Neutrophil (primary cell): Measurements from ENCODE around the gene SEMA3D.

Experiments used
- H3K27ac ChIP-seq: fragments of 200-600 bp; sonication (generic); 2 replicates; pipeline ENCODE4 v1.5.1; 2016; ENCODE audit warnings: mild to moderate bottlenecking, moderate library complexity
- H3K27me3 ChIP-seq: fragments of 200-600 bp; sonication (generic); 2 replicates; pipeline ENCODE4 v1.6.0; 2016; ENCODE audit warnings: mild to moderate bottlenecking
- H3K36me3 ChIP-seq: fragments of 200-600 bp; sonication (generic); 2 replicates; pipeline ENCODE4 v1.5.1; 2017
- H3K4me1 ChIP-seq, 2 experiments: fragments of 200-600 bp in 1 of 2; sonication (generic) in 1 of 2; 1 replicate in 1 of 2; 2 replicates in 1 of 2; pipeline versions ENCODE4 v1.5.1 to v1.6.1; 2013 to 2016; ENCODE audit warnings: low read depth in 1 of 2, low read length in 1 of 2, mild to moderate bottlenecking in 1 of 2, moderate library complexity in 1 of 2; ENCODE audit not compliant: control insufficient read depth in 1 of 2, insufficient read depth in 1 of 2
- H3K4me3 ChIP-seq, 2 experiments: fragments of 200-600 bp in 1 of 2; sonication (generic) in 1 of 2; 1 replicate in 1 of 2; 2 replicates in 1 of 2; pipeline ENCODE4 v1.5.1; 2013 to 2016; ENCODE audit warnings: low read depth in 1 of 2, low read length in 1 of 2, mild to moderate bottlenecking in 1 of 2, moderate library complexity in 1 of 2
- H3K9me3 ChIP-seq: fragments of 200-600 bp; sonication (generic); 2 replicates; pipeline ENCODE4 v1.5.1; 2016
- CTCF ChIP-seq: fragments of 200-600 bp; sonication (generic); IDR thresholded peaks from 2 replicates; pipeline ENCODE4 v1.5.1; 2016; ENCODE audit warnings: antibody characterized with exemption

The SEMA3D gene

GRCh38 chr7:85052056-85052737 lies 134.7 kb downstream of the SEMA3D start:
- no peaks in the 10 kb centered on the region for H3K9me3 ChIP-seq
- no peaks in the 10 kb centered on the region for H3K36me3 ChIP-seq
- H3K27me3 ChIP-seq, result no peaks in the 10 kb centered on the region
- H3K4me1 ChIP-seq, result no peaks in the 10 kb centered on the region
- H3K4me3 ChIP-seq, result no peak overlapping the region
- H3K27ac ChIP-seq, result no peak overlapping the region
- no peak for TF ChIP-seq CTCF

DNA sequence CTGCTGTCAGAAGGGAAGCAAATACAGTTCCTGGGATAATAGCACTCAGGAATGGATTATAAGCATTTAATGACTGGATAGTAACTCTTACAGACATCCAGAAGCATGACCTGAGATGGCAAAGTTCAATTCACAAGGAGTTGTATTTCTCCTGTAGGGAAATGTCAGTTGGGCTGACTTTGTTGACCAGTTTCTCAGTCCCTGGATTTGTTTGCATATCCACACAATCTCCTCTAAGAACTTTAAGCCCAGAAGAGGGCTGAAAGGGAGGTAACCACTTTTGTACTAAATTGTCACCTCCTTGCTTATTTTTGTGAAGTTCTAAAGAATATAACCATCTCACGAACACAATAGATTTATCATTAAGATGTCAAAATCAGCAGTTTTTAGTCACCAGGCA lies 140.3 kb downstream of the SEMA3D start:
- Histone ChIP-seq H3K27me3 (no peaks in the 10 kb centered on the region), H3K4me3 (no peak overlapping the region), H3K36me3 (no peaks in the 10 kb centered on the region), H3K9me3 (no peaks in the 10 kb centered on the region), H3K27ac (no peak overlapping the region), H3K4me1 (no peaks in the 10 kb centered on the region)
- TF ChIP-seq CTCF, result no peak

- Histone ChIP-seq H3K36me3 (no peaks in the 10 kb centered on the region), H3K9me3 (no peaks in the 10 kb centered on the region), H3K27ac (no peak overlapping the region), H3K27me3 (no peaks in the 10 kb centered on the region), H3K4me1 (no peaks in the 10 kb centered on the region), H3K4me3 (no peak overlapping the region)
- no peak for TF ChIP-seq CTCF
These were observed 145.1 kb downstream of the SEMA3D start for GRCh38 chr7:85041605-85042216.

- Histone ChIP-seq H3K4me3 (no peak overlapping the region), H3K27ac (no peak overlapping the region), H3K4me1 (no peaks in the 10 kb centered on the region), H3K9me3 (no peaks in the 10 kb centered on the region), H3K36me3 (no peaks in the 10 kb centered on the region), H3K27me3 (no peaks in the 10 kb centered on the region)
- TF ChIP-seq CTCF, result no peak
These were observed 147.5 kb downstream of the SEMA3D start for GRCh38 chr7:85039196-85039923.

GRCh38 chr7:85038466-85038865 lies 148.4 kb downstream of the SEMA3D start:
- Histone ChIP-seq H3K4me3 (no peak overlapping the region), H3K27ac (no peak overlapping the region)
- TF ChIP-seq CTCF, result no peak

More at GRCh38 chr7:85038466-85038865, 148.4 kb downstream of the SEMA3D start:
- Histone ChIP-seq H3K4me1 (no peaks in the 10 kb centered on the region), H3K27me3 (no peaks in the 10 kb centered on the region), H3K36me3 (no peaks in the 10 kb centered on the region), H3K9me3 (no peaks in the 10 kb centered on the region)
